ENCODE data around the gene SPECC1. TPM values are rescaled to one million over a fixed set of nuclear protein-coding genes. Genes with fewer than 3 reads are reported as not detected.
"Not testable (repeated sequence)": the region's sequence is repeated elsewhere in the genome, so short reads cannot be mapped to it uniquely, and the experiment has no call there.

SPECC1 gene
- total and polyA plus RNA-seq, 2 of the 4 experiments (the other 2 are of a cell fraction): 16.9 to 26.2 TPM

GRCh38 chr17:20074489-20074888 lies 65.3 kb downstream of the SPECC1 start:
- ChIA-PET POLR2A (ENCODE audit: unreplicated experiment) (no interaction called here), CTCF (no interaction called here)
- H4K5ac ChIP-seq (ENCODE audit: low read depth, low read length): no peak overlapping the region
- no peaks in the 10 kb centered on the region for H4K20me1 ChIP-seq (ENCODE audit: insufficient read depth, low read length)
- H3K27ac ChIP-seq (ENCODE audit: insufficient read depth, low read length): no peak overlapping the region
- H3K27me3 ChIP-seq (ENCODE audit: control insufficient read depth, insufficient read depth, low read length): peaks cover 20% of the 10 kb centered on the region
- no peak overlapping the region for H3K56ac ChIP-seq (ENCODE audit: extremely low read depth, insufficient read depth, low read length)
- ATAC-seq (ENCODE audit: low read depth) (no peak), DNase-seq (no peak)
- no peak overlapping the region for H4K8ac ChIP-seq (ENCODE audit: low read depth in 2 of 2, low read length in 2 of 2)
- no peaks in the 10 kb centered on the region for H3K9me3 ChIP-seq (ENCODE audit: control insufficient read depth, insufficient read depth, low read length)
- BruUV-seq (replicated peaks): no TSS peak
- H3K79me1 ChIP-seq (ENCODE audit: low read depth in 1 of 2, low read length in 2 of 2): no peaks in the 10 kb centered on the region
- no peaks in the 10 kb centered on the region; the same call in 1 of the 2 replicates for H3K4me1 ChIP-seq (ENCODE audit: control insufficient read depth, insufficient read depth, low read length)
- H3K4ac ChIP-seq (ENCODE audit: low read depth, low read length): no peak overlapping the region
- H3K4me2 ChIP-seq (ENCODE audit: low read depth, low read length): no peak overlapping the region
- H3K14ac ChIP-seq (replicated peaks; ENCODE audit: low read depth, low read length): no peak overlapping the region
- intact Hi-C loops (cut with micrococcal nuclease): no loop called here
- H2AFZ ChIP-seq (replicated peaks; ENCODE audit: low read length, poor library complexity): no peak overlapping the region
- no peak overlapping the region for H2BK5ac ChIP-seq (ENCODE audit: low read depth, low read length, poor library complexity, severe bottlenecking)
- H4K91ac ChIP-seq (ENCODE audit: insufficient read depth, low read depth, low read length): no peak overlapping the region
- H2AK5ac ChIP-seq (ENCODE audit: low read depth, low read length): no peak overlapping the region
- dilution Hi-C loops (cut with HindIII; ENCODE audit: low sequenced_read_pairs, unreplicated experiment): no loop called here
- H3K23ac ChIP-seq (ENCODE audit: low read depth, low read length): no peak overlapping the region
- H3K18ac ChIP-seq (ENCODE audit: low read depth, low read length): no peak overlapping the region
- TF ChIP-seq RFX5 (IDR thresholded peaks at IDR 0.05; ENCODE audit: low read depth, low read length) (no peak), CTCF (conservative IDR thresholded peaks at IDR 0.05; ENCODE audit: low read depth, low read length) (no peak)
- H3K9me1 ChIP-seq (ENCODE audit: insufficient read depth, low read length): no peaks in the 10 kb centered on the region
- in situ Hi-C loops (cut with MboI; ENCODE audit: low sequenced_read_pairs): no loop called here
- no peak overlapping the region for H2AK9ac ChIP-seq (replicated peaks; ENCODE audit: low read depth, low read length, poor library complexity)
- no peak overlapping the region for H2BK15ac ChIP-seq (ENCODE audit: low read depth, low read length)
- no peak overlapping the region for H3K9ac ChIP-seq (ENCODE audit: low read depth, low read length)
- H3K36me3 ChIP-seq (ENCODE audit: control insufficient read depth, insufficient read depth, low read length): no peaks in the 10 kb centered on the region
- no CpG with 5 or more reads among the region's 3 CpGs for WGBS, 2 experiments (ENCODE audit: extremely low coverage in 2 of 2, insufficient read length in 1 of 2)
- H3K4me3 ChIP-seq (ENCODE audit: insufficient read depth, low read depth, low read length): no peak overlapping the region
- no peak overlapping the region for H2BK120ac ChIP-seq (ENCODE audit: low read depth, low read length)
- H2BK20ac ChIP-seq (ENCODE audit: low read depth, low read length): no peak overlapping the region

DNA sequence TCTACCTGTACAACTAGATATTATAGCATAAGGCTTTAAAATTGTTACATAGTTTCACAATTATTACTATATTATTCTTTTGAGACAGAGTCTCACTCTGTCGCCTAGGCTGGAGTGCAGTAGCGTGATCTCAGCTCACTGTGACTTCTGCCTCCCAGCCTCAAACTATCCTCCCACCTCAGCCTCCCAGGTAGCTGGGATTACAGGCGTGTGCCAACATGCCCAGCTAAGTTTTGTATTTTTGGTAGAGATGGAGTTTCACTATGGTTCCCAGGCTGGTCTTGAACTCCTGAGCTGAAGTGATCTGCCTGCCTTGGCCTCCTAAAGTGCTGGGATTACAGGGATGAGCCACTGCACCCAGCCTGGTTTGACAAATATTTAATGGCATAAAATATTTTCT lies 67.0 kb downstream of the SPECC1 start:
- H2BK20ac ChIP-seq (ENCODE audit: low read depth, low read length); H3K4me3 ChIP-seq (ENCODE audit: insufficient read depth, low read depth, low read length); H3K14ac ChIP-seq (replicated peaks; ENCODE audit: low read depth, low read length); H2AFZ ChIP-seq (replicated peaks; ENCODE audit: low read length, poor library complexity); H2BK15ac ChIP-seq (ENCODE audit: low read depth, low read length); H3K9ac ChIP-seq (ENCODE audit: low read depth, low read length); H2AK9ac ChIP-seq (replicated peaks; ENCODE audit: low read depth, low read length, poor library complexity); ATAC-seq (ENCODE audit: low read depth); H4K20me1 ChIP-seq (ENCODE audit: insufficient read depth, low read length); dilution Hi-C loops (cut with HindIII; ENCODE audit: low sequenced_read_pairs, unreplicated experiment); H4K91ac ChIP-seq (ENCODE audit: insufficient read depth, low read depth, low read length); POLR2A ChIA-PET (ENCODE audit: unreplicated experiment); BruUV-seq (replicated peaks); H3K36me3 ChIP-seq (ENCODE audit: control insufficient read depth, insufficient read depth, low read length); H3K27ac ChIP-seq (ENCODE audit: insufficient read depth, low read length); H3K9me3 ChIP-seq (ENCODE audit: control insufficient read depth, insufficient read depth, low read length); H3K56ac ChIP-seq (ENCODE audit: extremely low read depth, insufficient read depth, low read length); H3K18ac ChIP-seq (ENCODE audit: low read depth, low read length); H3K79me1 ChIP-seq (ENCODE audit: low read depth in 1 of 2, low read length in 2 of 2); H4K5ac ChIP-seq (ENCODE audit: low read depth, low read length); H2BK5ac ChIP-seq (ENCODE audit: low read depth, low read length, poor library complexity, severe bottlenecking); H2AK5ac ChIP-seq (ENCODE audit: low read depth, low read length); CTCF ChIA-PET; H3K4ac ChIP-seq (ENCODE audit: low read depth, low read length); H4K8ac ChIP-seq (ENCODE audit: low read depth in 2 of 2, low read length in 2 of 2); DNase-seq; H3K4me2 ChIP-seq (ENCODE audit: low read depth, low read length); H3K4me1 ChIP-seq (ENCODE audit: control insufficient read depth, insufficient read depth, low read length); H3K9me1 ChIP-seq (ENCODE audit: insufficient read depth, low read length); H2BK120ac ChIP-seq (ENCODE audit: low read depth, low read length); intact Hi-C loops (cut with micrococcal nuclease); H3K23ac ChIP-seq (ENCODE audit: low read depth, low read length); in situ Hi-C loops (cut with MboI; ENCODE audit: low sequenced_read_pairs): not testable (repeated sequence)
- no CpG with 5 or more reads among the region's 3 CpGs for WGBS, 2 experiments (ENCODE audit: extremely low coverage in 2 of 2, insufficient read length in 1 of 2)
- H3K27me3 ChIP-seq (ENCODE audit: control insufficient read depth, insufficient read depth, low read length): peaks cover 27% of the 10 kb centered on the region

All from IMR-90 (cell line).